ENCODE data around the gene ZNF664. TPM values are rescaled to one million over a fixed set of nuclear protein-coding genes. Genes with fewer than 3 reads are reported as not detected.

Gene ZNF664
- total and polyA plus RNA-seq, 9 of the 15 experiments (the other 6 are each of a cell fraction or from before 2014, with no cell fraction given), result 3.3 to 101 (median 63.6) TPM

- Histone ChIP-seq H3K4me1 (replicated peaks in 1 of 2; ENCODE audit: control insufficient read depth in 2 of 2, insufficient read depth in 2 of 2, low read length in 2 of 2) (peaks cover 0 to 7% of the 10 kb centered on the region in 2 experiments; a peak in 3 of 5 replicates), H3K4me3 (no peak overlapping the region), H3K9me3 (replicated peaks; ENCODE audit: control insufficient read depth, insufficient read depth, low read depth, low read length) (no peaks in the 10 kb centered on the region), H3K36me3 (ENCODE audit: control insufficient read depth, insufficient read depth, low read length) (no peaks in the 10 kb centered on the region), H4K20me1 (replicated peaks; ENCODE audit: control insufficient read depth, insufficient read depth, low read length) (no peaks in the 10 kb centered on the region), H3K27ac (ENCODE audit: extremely low read depth, low read depth, low read length) (no peak overlapping the region), H3K9ac (ENCODE audit: insufficient read depth in 1 of 2, low read depth in 2 of 2, low read length in 2 of 2) (no peak overlapping the region), H3K27me3 (ENCODE audit: control insufficient read depth in 2 of 2, insufficient read depth in 2 of 2, low read length in 2 of 2) (no peaks in the 10 kb centered on the region), H2AFZ (ENCODE audit: low read depth, low read length) (no peak overlapping the region), H3K9me1 (ENCODE audit: control insufficient read depth, insufficient read depth, low read length) (no peaks in the 10 kb centered on the region), H3K4me2 (ENCODE audit: insufficient read depth, low read length) (no peak overlapping the region), H3K79me2 (ENCODE audit: control insufficient read depth, insufficient read depth, low read length) (no peaks in the 10 kb centered on the region)
- DNase-seq (ENCODE audit: extremely low read depth in 1 of 4, low spot score in 3 of 4) (no peak), ATAC-seq (no peak), FAIRE-seq (no peak)
- intact Hi-C loops (cut with micrococcal nuclease) (no loop called here), in situ Hi-C loops (cut with MboI) (no loop called here)
- 44% methylated on average over 12 of the region's 12 CpGs for WGBS (ENCODE audit: insufficient coverage, low coverage, missing lambda C conversion rate)
- BruUV-seq (replicated peaks), result no TSS peak
- ChIA-PET POLR2A (interaction anchor here (0.6 to 1.1 kb wide), 4 partner anchors 10 to 749 kb away, joined by 3 to 4 read pairs (median 3); no protein-coding TSS in a partner anchor), CTCF (ENCODE audit: low intra/inter-chr PET ratio) (no interaction called here)
- no peak for TF ChIP-seq DNMT1 (IDR thresholded peaks at IDR 0.05)
- TF ChIP-seq ZNF384 (IDR thresholded peaks at IDR 0.05; ENCODE audit: low read depth, low read length), result no peak
- no peak for TF ChIP-seq HIVEP1 (CRISPR knock-in tag; IDR thresholded peaks at IDR 0.05)
- TF ChIP-seq E2F1 (CRISPR knock-in tag; IDR thresholded peaks at IDR 0.05), result no peak
- TF ChIP-seq PHF20 (IDR thresholded peaks at IDR 0.05; ENCODE audit: partially characterized antibody), result no peak
- no peak for TF ChIP-seq CREM (IDR thresholded peaks at IDR 0.05; ENCODE audit: low read depth)
- TF ChIP-seq ZNF444 (CRISPR knock-in tag; IDR thresholded peaks at IDR 0.05), result no peak
- no peak for TF ChIP-seq REST (IDR thresholded peaks at IDR 0.05; ENCODE audit: borderline replicate concordance)
- no peak for TF ChIP-seq REST (CRISPR knock-in tag; IDR thresholded peaks at IDR 0.05; ENCODE audit: low read depth)
- no peak for TF ChIP-seq ID3 (CRISPR knock-in tag; IDR thresholded peaks at IDR 0.05)
- no peak for TF ChIP-seq ID3 (tag; IDR thresholded peaks at IDR 0.05)
Measured at GRCh38 chr12:123961585-123962345, 11.2 kb upstream of the ZNF664 start.
